ENCODE data around the gene PI16.

Gene PI16, protein sequence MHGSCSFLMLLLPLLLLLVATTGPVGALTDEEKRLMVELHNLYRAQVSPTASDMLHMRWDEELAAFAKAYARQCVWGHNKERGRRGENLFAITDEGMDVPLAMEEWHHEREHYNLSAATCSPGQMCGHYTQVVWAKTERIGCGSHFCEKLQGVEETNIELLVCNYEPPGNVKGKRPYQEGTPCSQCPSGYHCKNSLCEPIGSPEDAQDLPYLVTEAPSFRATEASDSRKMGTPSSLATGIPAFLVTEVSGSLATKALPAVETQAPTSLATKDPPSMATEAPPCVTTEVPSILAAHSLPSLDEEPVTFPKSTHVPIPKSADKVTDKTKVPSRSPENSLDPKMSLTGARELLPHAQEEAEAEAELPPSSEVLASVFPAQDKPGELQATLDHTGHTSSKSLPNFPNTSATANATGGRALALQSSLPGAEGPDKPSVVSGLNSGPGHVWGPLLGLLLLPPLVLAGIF
- total RNA-seq: 8.7 to 16.2 reads per million in 2 donors

- no peak for DNase-seq
These were observed at the start of gene PI16 for GRCh38 chr6:36954262-36954931. Gene PI16, plus strand, starts transcription at chr6:36954738. Its CDS starts 23 bp downstream, at chr6:36954761.

- DNase-seq: no peak
These were observed 49.6 kb upstream of the PI16 start for GRCh38 chr6:36904851-36905393.

- DNase-seq: no peak
These were observed 47.8 kb upstream of the PI16 start for GRCh38 chr6:36906539-36907325.

- DNase-seq: no peak
These were observed 46.8 kb upstream of the PI16 start for GRCh38 chr6:36907781-36908180.

DNA sequence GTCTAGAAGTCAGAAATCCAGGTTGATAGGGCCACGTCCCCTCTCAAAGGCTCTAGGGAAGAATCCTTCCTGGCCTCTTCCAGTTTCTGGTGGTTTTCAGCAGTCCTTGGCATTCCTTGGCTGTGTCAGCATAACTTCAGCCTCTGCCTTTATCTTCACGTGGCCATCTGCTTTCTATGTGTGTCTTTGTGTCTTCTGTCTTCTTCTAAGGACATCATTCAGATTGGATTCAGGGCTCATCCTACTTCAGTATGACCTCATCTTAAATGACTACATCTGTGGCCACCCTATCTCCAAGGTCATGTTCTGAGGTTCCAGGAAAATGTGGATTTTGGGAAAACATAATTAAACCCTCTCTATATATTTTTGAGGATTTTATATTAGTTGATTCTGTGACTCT is 45.8 kb upstream of the PI16 start:
- DNase-seq: no peak

- DNase-seq: peak; percentile 23
These were observed 42.5 kb upstream of the PI16 start for GRCh38 chr6:36912030-36912454.

GRCh38 chr6:36912586-36912985 is 42.0 kb upstream of the PI16 start:
- peak; percentile 42 for DNase-seq

DNA sequence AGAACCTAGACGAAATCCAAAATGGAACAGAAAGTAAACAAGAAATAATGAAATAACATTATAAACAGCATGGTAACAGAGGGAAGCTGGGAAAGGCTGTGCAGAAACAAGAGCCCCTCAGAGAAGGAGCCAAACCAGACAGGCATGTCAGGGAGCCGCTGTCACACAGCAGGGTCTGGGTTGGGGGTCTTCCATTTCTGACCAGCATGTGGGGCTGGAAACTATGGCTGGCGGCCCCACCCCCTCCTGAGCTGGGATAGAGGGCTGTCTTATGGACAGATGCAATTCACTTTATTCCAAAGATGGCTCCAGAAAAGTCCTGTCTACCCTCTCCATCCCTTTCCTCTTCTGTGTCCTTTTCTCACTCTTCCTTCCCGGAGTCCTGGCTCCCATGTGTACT is 41.5 kb upstream of the PI16 start:
- DNase-seq: no peak

DNA sequence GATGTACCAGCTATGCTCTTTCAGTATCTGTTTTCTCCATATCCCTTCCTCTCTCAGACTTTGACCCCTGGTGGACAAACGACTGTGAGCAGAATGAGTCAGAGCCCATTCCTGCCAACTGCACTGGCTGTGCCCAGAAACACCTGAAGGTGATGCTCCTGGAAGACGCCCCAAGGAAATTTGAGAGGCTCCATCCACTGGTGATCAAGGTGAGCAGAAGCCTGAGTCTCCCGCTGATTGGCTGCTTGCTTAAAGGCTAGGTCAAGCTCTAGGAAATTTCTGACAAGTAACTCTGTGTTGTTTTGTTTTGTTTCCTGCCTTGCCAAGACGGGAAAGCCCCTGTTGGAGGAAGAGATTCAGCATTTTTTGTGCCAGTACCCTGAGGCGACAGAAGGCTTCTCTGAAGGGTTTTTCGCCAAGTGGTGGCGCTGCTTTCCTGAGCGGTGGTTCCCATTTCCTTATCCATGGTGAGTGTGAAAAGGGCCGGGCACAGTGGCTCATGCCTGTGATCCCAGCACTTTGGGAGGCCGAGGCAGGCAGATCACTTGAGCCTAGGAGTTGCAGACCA is 40.2 kb upstream of the PI16 start:
- DNase-seq: peak; percentile 12

- no peak for DNase-seq
These were observed 38.9 kb upstream of the PI16 start for GRCh38 chr6:36915599-36915998.

DNA sequence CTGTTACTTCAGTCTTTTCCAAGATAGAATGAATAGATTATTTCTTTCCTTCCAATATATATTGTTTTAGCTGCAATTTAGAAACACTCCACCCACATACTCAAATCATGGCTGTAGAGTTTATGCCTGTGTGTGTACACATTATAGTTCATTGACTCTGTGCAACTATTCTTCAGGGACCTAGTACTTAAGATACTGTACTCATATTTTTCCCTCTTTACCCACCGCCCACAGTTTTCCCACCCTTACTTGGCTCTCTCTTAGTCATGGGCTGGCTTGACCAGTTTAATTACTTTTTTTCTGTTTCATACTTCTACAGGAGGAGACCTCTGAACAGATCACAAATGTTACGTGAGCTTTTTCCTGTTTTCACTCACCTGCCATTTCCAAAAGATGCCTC is 38.4 kb upstream of the PI16 start:
- no peak for DNase-seq

GRCh38 chr6:36917541-36918193 is 36.9 kb upstream of the PI16 start:
- DNase-seq: no peak

DNA sequence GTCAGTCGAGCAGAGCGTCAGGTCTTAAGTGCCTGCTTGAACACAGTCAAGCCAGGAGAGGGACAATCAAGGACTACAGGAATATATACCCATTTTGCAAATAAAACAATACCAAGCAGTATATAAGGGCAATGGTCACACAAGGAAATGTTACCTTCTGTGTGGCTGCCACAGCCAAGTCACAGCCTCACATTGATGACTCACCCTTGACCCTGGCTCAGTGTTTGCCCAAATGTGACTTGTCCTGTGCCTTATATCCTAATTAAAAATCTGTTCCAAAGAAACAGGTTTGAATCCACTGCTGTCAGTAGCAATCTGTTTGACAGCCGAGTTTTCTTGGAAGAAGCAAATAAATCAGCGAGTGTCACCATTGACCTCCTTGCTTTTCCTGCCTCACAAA is 34.5 kb upstream of the PI16 start:
- no peak for DNase-seq

GRCh38 chr6:36920546-36920945 is 34.0 kb upstream of the PI16 start:
- DNase-seq: no peak

GRCh38 chr6:36924131-36924530 is 30.4 kb upstream of the PI16 start:
- no peak for DNase-seq

GRCh38 chr6:36924778-36925374 is 29.7 kb upstream of the PI16 start:
- no peak for DNase-seq

DNA sequence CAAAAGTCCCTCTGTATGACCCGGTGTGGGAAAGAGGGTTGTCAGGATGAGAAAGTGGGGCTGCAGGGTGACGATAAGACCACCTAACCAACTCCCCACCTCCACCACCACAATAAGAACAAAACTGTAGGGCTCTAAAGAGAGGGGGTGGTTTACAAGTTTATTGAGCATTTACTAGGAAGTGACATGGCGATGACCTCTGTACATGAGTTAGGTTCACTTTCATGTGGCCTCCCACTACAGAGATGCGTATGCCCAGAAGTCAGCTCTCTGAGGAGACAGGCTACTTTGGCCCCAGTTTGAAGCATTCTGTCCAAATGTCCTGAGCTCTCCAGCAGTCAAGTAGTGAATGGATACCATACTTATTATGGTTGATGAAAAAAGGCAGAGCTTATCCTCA is 28.7 kb upstream of the PI16 start:
- no peak for DNase-seq

- DNase-seq: no peak
These were observed 27.6 kb upstream of the PI16 start for GRCh38 chr6:36926708-36927513.

DNA sequence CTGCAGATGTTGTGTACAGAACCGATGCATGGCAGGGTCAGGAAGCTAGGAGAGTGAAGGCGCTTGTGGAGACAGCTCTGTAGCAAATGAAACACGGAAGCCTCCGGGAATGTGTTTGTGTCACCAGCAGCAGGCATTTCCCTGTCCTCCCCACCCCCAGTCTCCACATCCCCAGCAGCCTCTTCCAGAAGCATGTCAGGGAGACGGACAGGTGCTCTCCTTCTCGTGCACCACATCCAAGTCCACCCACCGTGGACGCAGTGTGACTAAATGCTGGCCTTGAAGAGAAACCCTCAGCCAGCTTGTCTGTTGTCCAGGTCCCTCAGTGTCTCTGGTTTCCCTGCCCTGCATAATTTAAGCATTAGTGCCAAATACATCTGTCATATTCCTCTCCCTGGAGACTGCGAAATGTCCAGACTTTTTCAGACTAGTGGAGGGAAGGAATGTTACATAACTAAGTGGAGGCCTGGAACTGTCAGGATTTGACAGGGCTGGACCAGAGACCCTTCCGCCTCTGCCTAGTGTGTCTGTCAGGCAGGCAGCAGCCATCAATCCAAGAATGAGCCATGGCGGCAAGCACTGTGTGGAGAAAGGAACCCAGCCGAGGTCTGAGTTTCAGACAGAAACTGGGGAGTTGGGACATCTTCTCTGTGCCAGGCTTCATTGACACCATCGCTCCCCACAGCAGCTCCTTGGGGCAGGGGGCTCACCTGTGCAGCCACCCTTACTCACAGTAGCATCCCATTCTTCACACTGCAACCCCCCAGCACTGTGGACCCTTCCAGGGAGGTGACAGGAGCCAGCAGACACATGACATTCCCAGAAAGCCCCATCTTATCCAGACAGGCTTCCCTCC is 26.6 kb upstream of the PI16 start:
- DNase-seq: no peak

GRCh38 chr6:36928547-36928918 is 26.0 kb upstream of the PI16 start:
- no peak for DNase-seq
